WTC11 (cell line): ENCODE data around the gene SMARCA2. TPM values are rescaled to one million over a fixed set of nuclear protein-coding genes. Genes with fewer than 3 reads are reported as not detected.

ENCODE experiments used
- ATAC-seq: fragments of 200-7000 bp; cut with Tn5 transposase; 2 replicates; pipeline ENCODE4 v1.10.0; 2021; ENCODE audit warnings: mild to moderate bottlenecking, moderate library complexity
- CTCF ChIA-PET: fragments of 300-600 bp; sonication (Branson Sonifier 250); formaldehyde crosslinking; loops from one replicate; lab custom pipeline; 2021; ENCODE audit warnings: antibody characterized with exemption; lab: Charles Lee
- POLR2A ChIA-PET: fragments of 350-600 bp; sonication (Branson Sonifier 250); formaldehyde crosslinking; loops from one replicate; lab custom pipeline; 2021; ENCODE audit warnings: antibody characterized with exemption; lab: Charles Lee
- DNase-seq: peaks from one replicate; pipeline ENCODE4 v3.0.0; 2021; ENCODE audit warnings: low spot score
- H3K27ac Mint-ChIP-seq: 2 replicates; pipeline ENCODE4 v1.8.0; 2021; ENCODE audit warnings: mixed read lengths
- H3K27me3 Mint-ChIP-seq: 2 replicates; pipeline ENCODE4 v1.8.0; 2021; ENCODE audit warnings: low read depth, mild to moderate bottlenecking, moderate library complexity, mixed read lengths
- H3K36me3 Mint-ChIP-seq: 2 replicates; pipeline ENCODE4 v1.8.0; 2021; ENCODE audit warnings: mixed read lengths
- H3K4me1 Mint-ChIP-seq: 2 replicates; pipeline ENCODE4 v1.8.0; 2022; ENCODE audit warnings: mixed read lengths
- H3K4me3 Mint-ChIP-seq: 2 replicates; pipeline ENCODE4 v1.8.0; 2021; ENCODE audit warnings: mild to moderate bottlenecking, moderate library complexity, mixed read lengths
- H3K9me3 Mint-ChIP-seq: 2 replicates; pipeline ENCODE4 v1.8.0; 2021; ENCODE audit warnings: mixed read lengths
- AFF4 ChIP-seq: sonication (generic); formaldehyde crosslinking; IDR thresholded peaks from 2 replicates; pipeline ENCODE4 v1.8.1; 2023; ENCODE audit warnings: mild to moderate bottlenecking, missing genetic modification reagents, borderline replicate concordance
- ATF6 ChIP-seq: sonication (generic); formaldehyde crosslinking; IDR thresholded peaks from 2 replicates; pipeline ENCODE4 v1.8.1; 2023; ENCODE audit warnings: mild to moderate bottlenecking, missing genetic modification reagents
- CBFB ChIP-seq: sonication (generic); formaldehyde crosslinking; IDR thresholded peaks from 2 replicates; pipeline ENCODE4 v1.8.1; 2022; ENCODE audit warnings: mild to moderate bottlenecking, low read depth, missing genetic modification reagents
- CTCF ChIP-seq: fragments of 200-600 bp; IDR thresholded peaks from 2 replicates; pipeline ENCODE4 v1.8.0; 2022; ENCODE audit warnings: antibody characterized with exemption
- ELF4 ChIP-seq: sonication (generic); formaldehyde crosslinking; IDR thresholded peaks from 2 replicates; pipeline ENCODE4 v1.8.1; 2022; ENCODE audit warnings: low read depth, mild to moderate bottlenecking, moderate library complexity, missing genetic modification reagents
- ESRRA ChIP-seq: sonication (generic); formaldehyde crosslinking; IDR thresholded peaks from 2 replicates; pipeline ENCODE4 v1.8.1; 2022; ENCODE audit warnings: mild to moderate bottlenecking, missing genetic modification reagents, borderline replicate concordance
- HMGA2 ChIP-seq: fragments of 250-450 bp; sonication (Bioruptor Pico); IDR thresholded peaks from 2 replicates; pipeline ENCODE4 v1.4.0; 2021; ENCODE audit warnings: mild to moderate bottlenecking, moderate library complexity
- HMGXB4 ChIP-seq: sonication (generic); formaldehyde crosslinking; IDR thresholded peaks from 2 replicates; pipeline ENCODE4 v1.8.1; 2023; ENCODE audit warnings: mild to moderate bottlenecking, moderate library complexity, missing genetic modification reagents
- STAT6 ChIP-seq: sonication (generic); formaldehyde crosslinking; conservative IDR thresholded peaks from 2 replicates; pipeline ENCODE4 v1.8.1; 2023; ENCODE audit warnings: mild to moderate bottlenecking, low read depth, missing genetic modification reagents, moderate library complexity
- TCF7 ChIP-seq: sonication (generic); formaldehyde crosslinking; IDR thresholded peaks from 2 replicates; pipeline ENCODE4 v1.8.0; 2022; ENCODE audit warnings: mild to moderate bottlenecking, low read depth, missing genetic modification reagents, moderate library complexity
- USF1 ChIP-seq: sonication (generic); formaldehyde crosslinking; IDR thresholded peaks from 2 replicates; pipeline ENCODE4 v1.8.0; 2022; ENCODE audit warnings: mild to moderate bottlenecking, missing genetic modification reagents
- ZNF121 ChIP-seq: sonication (generic); formaldehyde crosslinking; IDR thresholded peaks from 2 replicates; pipeline ENCODE4 v1.8.0; 2023; ENCODE audit warnings: missing genetic modification reagents
- ZNF232 ChIP-seq: sonication (generic); formaldehyde crosslinking; IDR thresholded peaks from 2 replicates; pipeline ENCODE4 v1.8.0; 2022; ENCODE audit warnings: mild to moderate bottlenecking, missing genetic modification reagents
- ZNF263 ChIP-seq: sonication (generic); formaldehyde crosslinking; IDR thresholded peaks from 2 replicates; pipeline ENCODE4 v1.8.1; 2022; ENCODE audit warnings: low read depth, mild to moderate bottlenecking, moderate library complexity, missing genetic modification reagents
- ZNF423 ChIP-seq: fragments of 250-450 bp; sonication (Bioruptor Pico); IDR thresholded peaks from 2 replicates; pipeline ENCODE4 v2.1.2; 2022; ENCODE audit warnings: mild to moderate bottlenecking, moderate library complexity
- total RNA-seq: library from RNA; stranded (reverse); gene quantifications from 3 replicates; pipeline ENCODE4 v1.2.3, GENCODE V29; 2021

The SMARCA2 gene
- total RNA-seq, 1 experiment from 2014 or later = 20.3 TPM

GRCh38 chr9:1966725-1967366 is 48.3 kb upstream of the SMARCA2 start:
- no peak for DNase-seq
- Mint-ChIP-seq H3K36me3 (peaks cover 7% of the 10 kb centered on the region), H3K4me1 (peaks cover 6% of the 10 kb centered on the region), H3K4me3 (no peak overlapping the region), H3K27me3 (peaks cover 2% of the 10 kb centered on the region; the same call in 1 of the 2 replicates), H3K9me3 (peaks cover 14% of the 10 kb centered on the region)
- ATAC-seq = no peak
- CTCF ChIA-PET = no interaction called here
- no peak for TF ChIP-seq STAT6 (CRISPR knock-in tag)
- no peak for TF ChIP-seq CBFB (CRISPR knock-in tag)
- TF ChIP-seq ESRRA = no peak
- TF ChIP-seq ZNF232 (CRISPR knock-in tag) = no peak
- TF ChIP-seq ELF4 (CRISPR knock-in tag) = no peak
- TF ChIP-seq AFF4 (CRISPR knock-in tag) = no peak
- TF ChIP-seq, all 79 proteins: peak for 0
- no peak overlapping the region for H3K27ac Mint-ChIP-seq
- POLR2A ChIA-PET = no interaction called here

GRCh38 chr9:1969160-1969559 is 46.0 kb upstream of the SMARCA2 start:
- DNase-seq = no peak
- no peak overlapping the region for H3K4me3 Mint-ChIP-seq
- CTCF ChIA-PET = no interaction called here
- no peak for TF ChIP-seq ZNF121 (CRISPR knock-in tag)
- POLR2A ChIA-PET = no interaction called here
- H3K36me3 Mint-ChIP-seq = peaks cover 24% of the 10 kb centered on the region
- ATAC-seq = no peak
- peaks cover 2% of the 10 kb centered on the region; the same call in 1 of the 2 replicates for H3K27me3 Mint-ChIP-seq
- H3K9me3 Mint-ChIP-seq = peaks cover 32% of the 10 kb centered on the region
- H3K27ac Mint-ChIP-seq = no peak overlapping the region
- peaks cover 6% of the 10 kb centered on the region for H3K4me1 Mint-ChIP-seq

GRCh38 chr9:1969898-1970297 is 45.2 kb upstream of the SMARCA2 start:
- peaks cover 32% of the 10 kb centered on the region for H3K9me3 Mint-ChIP-seq
- 0 out of 2 replicates have a peak, but pooled peaks cover 2% of the 10 kb centered on the region for H3K27me3 Mint-ChIP-seq
- H3K4me1 Mint-ChIP-seq = peaks cover 6% of the 10 kb centered on the region
- CTCF ChIA-PET = no interaction called here
- POLR2A ChIA-PET = no interaction called here
- ATAC-seq (no peak), DNase-seq (no peak)
- no peak overlapping the region for H3K4me3 Mint-ChIP-seq
- H3K27ac Mint-ChIP-seq = no peak overlapping the region
- TF ChIP-seq ZNF263 (CRISPR knock-in tag) (no peak), USF1 (CRISPR knock-in tag) (no peak)
- TF ChIP-seq, all 79 proteins: peak for 0
- peaks cover 24% of the 10 kb centered on the region for H3K36me3 Mint-ChIP-seq

- H3K27me3 Mint-ChIP-seq = 0 out of 2 replicates have a peak, but pooled peaks cover 2% of the 10 kb centered on the region
- POLR2A ChIA-PET = no interaction called here
- H3K36me3 Mint-ChIP-seq = peaks cover 24% of the 10 kb centered on the region
- no peak overlapping the region for H3K4me3 Mint-ChIP-seq
- H3K27ac Mint-ChIP-seq = no peak overlapping the region
- H3K4me1 Mint-ChIP-seq = no peaks in the 10 kb centered on the region
- H3K9me3 Mint-ChIP-seq = peaks cover 32% of the 10 kb centered on the region
- ATAC-seq (no peak), DNase-seq (no peak)
- CTCF ChIA-PET = no interaction called here
- TF ChIP-seq CTCF (no peak), HMGXB4 (CRISPR knock-in tag) (no peak), HMGA2 (CRISPR knock-in tag) (no peak), ZNF423 (CRISPR knock-in tag) (no peak), TCF7 (CRISPR knock-in tag) (no peak), ATF6 (CRISPR knock-in tag) (no peak)
Measured at GRCh38 chr9:1972672-1973071, 42.5 kb upstream of the SMARCA2 start.
